ENCODE data around the gene OR2T4.

OR2T4 gene

GRCh38 chr1:248361121-248361715 lies at the start of gene OR2T4:
Gene OR2T4, plus strand, starts transcription at chr1:248361665. Its CDS starts 0 bp downstream, at chr1:248361665.
- no peak for DNase-seq (ENCODE audit: low spot score)

GRCh38 chr1:248316796-248317195 lies 44.7 kb upstream of the OR2T4 start:
- DNase-seq (ENCODE audit: low spot score) = no peak

GRCh38 chr1:248324468-248324867 lies 37.0 kb upstream of the OR2T4 start, which contains the start of gene OR2M7:
Gene OR2M7, minus strand, starts transcription at chr1:248324568. Its CDS starts 0 bp downstream, at chr1:248324568.
- no peak for DNase-seq (ENCODE audit: low spot score)

- DNase-seq (ENCODE audit: low spot score) = no peak
These were observed 18.0 kb upstream of the OR2T4 start for GRCh38 chr1:248343451-248343850.

- DNase-seq (ENCODE audit: low spot score) = no peak
These were observed 13.0 kb upstream of the OR2T4 start, which contains the start of gene OR14C36 for GRCh38 chr1:248348475-248348874. Gene OR14C36, plus strand, starts transcription at chr1:248348775. Its CDS starts 0 bp downstream, at chr1:248348775.

GRCh38 chr1:248359415-248359814 lies 2.0 kb upstream of the OR2T4 start:
- DNase-seq (ENCODE audit: low spot score) = no peak

GRCh38 chr1:248366609-248367008 lies 5.1 kb downstream of the OR2T4 start:
- no peak for DNase-seq (ENCODE audit: low spot score)

GRCh38 chr1:248372394-248372793 lies 10.9 kb downstream of the OR2T4 start:
- DNase-seq (ENCODE audit: low spot score) = no peak

GRCh38 chr1:248373761-248374160 lies 12.3 kb downstream of the OR2T4 start:
- DNase-seq (ENCODE audit: low spot score) = no peak

GRCh38 chr1:248375446-248375845 lies 14.0 kb downstream of the OR2T4 start, which contains the start of gene OR2T6:
Gene OR2T6, plus strand, starts transcription at chr1:248375746. Its CDS starts 11,863 bp downstream, at chr1:248387609.
- no peak for DNase-seq (ENCODE audit: low spot score)

- DNase-seq (ENCODE audit: low spot score) = no peak
These were observed 15.5 kb downstream of the OR2T4 start for GRCh38 chr1:248376916-248377315.

- no peak for DNase-seq (ENCODE audit: low spot score)
These were observed 19.4 kb downstream of the OR2T4 start for GRCh38 chr1:248380854-248381253.

GRCh38 chr1:248388426-248388825 lies 27.0 kb downstream of the OR2T4 start:
- no peak for DNase-seq (ENCODE audit: low spot score)

GRCh38 chr1:248393050-248393449 lies 31.6 kb downstream of the OR2T4 start:
- no peak for DNase-seq (ENCODE audit: low spot score)

- no peak for DNase-seq (ENCODE audit: low spot score)
These were observed 41.3 kb downstream of the OR2T4 start, which contains the start of gene OR2T1 for GRCh38 chr1:248402748-248403147. Gene OR2T1, plus strand, starts transcription at chr1:248403048. Its CDS starts 3,100 bp downstream, at chr1:248406148.

- no peak for DNase-seq (ENCODE audit: low spot score)
These were observed 42.6 kb downstream of the OR2T4 start for GRCh38 chr1:248404024-248404423.

- DNase-seq (ENCODE audit: low spot score) = no peak
These were observed 45.5 kb downstream of the OR2T4 start for GRCh38 chr1:248406721-248407692.
